ENCODE measurements around the gene PLD5. TPM values are rescaled to one million over a fixed set of nuclear protein-coding genes. Genes with fewer than 3 reads are reported as not detected.

PLD5 gene
- total RNA-seq, 1 donor from 2014 or later, result 1.9 TPM

DNA sequence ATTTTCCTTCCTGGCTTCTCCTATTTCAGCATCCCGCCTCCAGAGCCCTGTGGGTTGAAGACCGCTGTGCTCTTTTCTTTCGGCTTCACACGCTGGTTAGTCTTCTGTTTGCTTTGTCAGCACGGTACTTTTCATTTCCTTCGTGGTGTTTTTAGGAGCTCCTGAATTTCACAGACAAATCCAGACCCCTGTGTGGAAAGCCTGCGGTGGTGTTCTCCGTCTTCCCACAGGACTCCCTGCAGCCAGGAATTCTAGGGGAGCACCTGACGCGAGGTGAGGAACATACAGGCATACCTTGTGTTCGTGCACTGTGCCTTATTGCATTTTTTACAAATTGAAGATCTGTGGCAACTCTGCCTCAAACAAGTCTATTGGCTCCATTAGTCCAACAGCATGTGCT is 315.4 kb downstream of the PLD5 start:
- TF ChIP-seq, protein P1, sequence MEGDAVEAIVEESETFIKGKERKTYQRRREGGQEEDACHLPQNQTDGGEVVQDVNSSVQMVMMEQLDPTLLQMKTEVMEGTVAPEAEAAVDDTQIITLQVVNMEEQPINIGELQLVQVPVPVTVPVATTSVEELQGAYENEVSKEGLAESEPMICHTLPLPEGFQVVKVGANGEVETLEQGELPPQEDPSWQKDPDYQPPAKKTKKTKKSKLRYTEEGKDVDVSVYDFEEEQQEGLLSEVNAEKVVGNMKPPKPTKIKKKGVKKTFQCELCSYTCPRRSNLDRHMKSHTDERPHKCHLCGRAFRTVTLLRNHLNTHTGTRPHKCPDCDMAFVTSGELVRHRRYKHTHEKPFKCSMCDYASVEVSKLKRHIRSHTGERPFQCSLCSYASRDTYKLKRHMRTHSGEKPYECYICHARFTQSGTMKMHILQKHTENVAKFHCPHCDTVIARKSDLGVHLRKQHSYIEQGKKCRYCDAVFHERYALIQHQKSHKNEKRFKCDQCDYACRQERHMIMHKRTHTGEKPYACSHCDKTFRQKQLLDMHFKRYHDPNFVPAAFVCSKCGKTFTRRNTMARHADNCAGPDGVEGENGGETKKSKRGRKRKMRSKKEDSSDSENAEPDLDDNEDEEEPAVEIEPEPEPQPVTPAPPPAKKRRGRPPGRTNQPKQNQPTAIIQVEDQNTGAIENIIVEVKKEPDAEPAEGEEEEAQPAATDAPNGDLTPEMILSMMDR (IDR thresholded peaks at IDR 0.05; ENCODE audit: insufficient read depth, low read length, poor library complexity, severe bottlenecking), result no peak
- Histone ChIP-seq H3K36me3 (ENCODE audit: control insufficient read depth, insufficient read depth, low read length) (no peaks in the 10 kb centered on the region), H3K4me3 (ENCODE audit: low read depth, low read length) (no peak overlapping the region), H3K27me3 (ENCODE audit: control insufficient read depth, insufficient read depth, low read length) (no peaks in the 10 kb centered on the region)
- DNase-seq (ENCODE audit: low read depth), result no peak

DNA sequence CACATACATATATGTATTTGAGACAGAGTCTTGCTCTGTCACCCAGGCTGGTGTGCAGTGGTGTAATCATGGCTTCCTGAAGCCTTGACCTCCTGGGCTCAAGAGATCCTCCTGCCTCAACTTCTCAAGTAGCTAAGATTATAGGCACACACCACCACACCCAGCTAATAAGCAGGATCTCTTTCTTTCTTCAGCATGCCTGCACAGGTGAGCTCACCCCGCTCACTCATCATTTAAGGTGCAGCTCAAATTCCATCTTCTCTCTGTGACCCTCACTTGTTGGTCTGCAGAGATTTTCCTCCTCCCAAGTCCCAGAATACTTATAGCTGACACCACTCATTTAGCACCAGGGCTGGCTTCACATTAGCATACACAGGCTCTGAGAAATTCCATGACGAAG is 316.5 kb downstream of the PLD5 start:
- Histone ChIP-seq H3K4me3 (ENCODE audit: low read depth, low read length) (no peak overlapping the region), H3K36me3 (ENCODE audit: control insufficient read depth, insufficient read depth, low read length) (no peaks in the 10 kb centered on the region), H3K27me3 (ENCODE audit: control insufficient read depth, insufficient read depth, low read length) (no peaks in the 10 kb centered on the region)
- no peak for DNase-seq (ENCODE audit: low read depth)
- TF ChIP-seq, protein P1 (IDR thresholded peaks at IDR 0.05; ENCODE audit: insufficient read depth, low read length, poor library complexity, severe bottlenecking), result no peak

DNA sequence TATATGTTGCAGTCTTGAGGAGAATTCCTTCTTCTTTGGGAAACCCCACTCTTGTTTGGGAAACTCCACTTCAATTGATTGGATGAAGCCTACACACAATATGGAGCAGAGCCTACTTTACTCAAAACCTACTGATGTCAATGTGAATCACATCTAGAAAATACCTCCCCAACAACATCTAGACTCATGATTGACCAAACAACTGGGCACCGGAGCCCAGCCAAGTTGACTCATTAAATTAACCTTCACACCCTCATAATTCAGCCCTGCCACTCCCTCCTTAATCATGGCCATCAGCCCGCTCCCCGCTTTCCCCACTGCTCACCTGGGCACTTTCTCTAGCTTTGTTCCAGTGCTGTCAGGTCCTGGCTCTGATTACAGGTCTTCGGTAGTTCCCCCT is 317.5 kb downstream of the PLD5 start:
- Histone ChIP-seq H3K27me3 (ENCODE audit: control insufficient read depth, insufficient read depth, low read length) (no peaks in the 10 kb centered on the region), H3K4me3 (ENCODE audit: low read depth, low read length) (no peak overlapping the region), H3K36me3 (ENCODE audit: control insufficient read depth, insufficient read depth, low read length) (no peaks in the 10 kb centered on the region)
- DNase-seq (ENCODE audit: low read depth), result no peak
- TF ChIP-seq, protein P1 (IDR thresholded peaks at IDR 0.05; ENCODE audit: insufficient read depth, low read length, poor library complexity, severe bottlenecking), result no peak

DNA sequence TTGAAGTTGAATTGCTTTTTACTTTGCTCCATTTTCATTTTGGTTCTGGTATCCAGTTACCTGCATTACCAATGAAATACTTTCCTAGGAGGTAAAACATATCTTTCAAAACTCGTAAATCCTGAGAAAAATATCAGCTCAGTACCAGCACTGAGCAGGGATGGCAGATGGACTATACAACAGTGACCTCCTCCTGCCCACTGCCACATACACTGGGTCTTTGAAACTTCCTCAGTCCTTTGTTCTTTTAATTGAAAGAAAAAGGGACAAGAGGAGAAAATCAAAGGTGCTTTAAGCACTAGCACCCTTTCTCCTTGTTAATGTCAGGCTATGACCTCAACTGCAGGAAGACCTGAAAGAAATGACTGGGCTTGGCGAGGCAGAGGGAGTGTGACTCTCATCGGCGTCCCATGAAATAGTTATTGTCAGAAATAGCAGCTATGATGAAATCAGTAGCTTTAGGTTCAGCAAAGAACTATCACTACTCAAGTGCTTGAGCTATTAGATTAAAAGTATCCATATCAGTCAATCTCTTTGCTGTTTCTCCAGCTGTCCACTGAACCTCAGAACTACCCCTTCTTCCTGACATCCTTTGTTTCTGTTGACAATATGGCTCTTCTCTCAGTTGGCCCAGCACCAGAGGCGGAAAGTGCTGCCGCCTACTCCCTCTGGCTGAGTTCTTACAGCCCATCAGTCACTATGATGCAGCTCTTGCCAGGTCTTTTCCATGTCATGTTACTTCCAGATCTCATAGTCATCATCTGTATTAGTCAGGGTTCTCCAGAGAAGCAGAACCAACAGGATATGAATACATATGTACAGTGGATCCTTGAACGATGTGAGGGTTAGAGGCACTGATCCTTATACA is 318.6 kb downstream of the PLD5 start:
- H3K4me3 ChIP-seq (ENCODE audit: low read depth, low read length), result no peak overlapping the region
- no peaks in the 10 kb centered on the region for H3K27me3 ChIP-seq (ENCODE audit: control insufficient read depth, insufficient read depth, low read length)
- DNase-seq (ENCODE audit: low read depth), result no peak
- H3K36me3 ChIP-seq (ENCODE audit: control insufficient read depth, insufficient read depth, low read length), result no peaks in the 10 kb centered on the region
- TF ChIP-seq, protein P1 (IDR thresholded peaks at IDR 0.05; ENCODE audit: insufficient read depth, low read length, poor library complexity, severe bottlenecking), result no peak

DNA sequence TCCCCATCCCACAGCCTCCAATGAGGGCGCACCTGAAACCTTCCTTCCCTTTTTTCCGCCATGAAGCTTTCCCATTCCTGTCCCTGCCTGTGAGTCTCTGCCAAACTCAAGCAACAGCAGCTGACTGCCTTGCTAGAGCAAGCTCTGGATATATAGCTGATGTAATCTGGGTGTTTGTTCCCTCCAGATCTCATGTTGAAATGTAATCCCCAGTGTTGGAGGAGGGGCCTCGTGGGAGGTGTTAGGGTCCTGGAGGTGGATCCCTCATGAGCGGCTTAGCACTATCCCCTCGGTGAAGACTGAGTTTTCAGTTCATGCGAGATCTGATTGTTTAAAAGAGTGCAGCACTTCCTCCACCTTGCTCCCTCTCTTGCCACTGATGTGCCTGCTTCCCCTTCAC is 321.2 kb downstream of the PLD5 start:
- no peaks in the 10 kb centered on the region for H3K27me3 ChIP-seq (ENCODE audit: control insufficient read depth, insufficient read depth, low read length)
- TF ChIP-seq, protein P1 (IDR thresholded peaks at IDR 0.05; ENCODE audit: insufficient read depth, low read length, poor library complexity, severe bottlenecking), result no peak
- no peak overlapping the region for H3K4me3 ChIP-seq (ENCODE audit: low read depth, low read length)
- H3K36me3 ChIP-seq (ENCODE audit: control insufficient read depth, insufficient read depth, low read length), result no peaks in the 10 kb centered on the region
- no peak for DNase-seq (ENCODE audit: low read depth)

DNA sequence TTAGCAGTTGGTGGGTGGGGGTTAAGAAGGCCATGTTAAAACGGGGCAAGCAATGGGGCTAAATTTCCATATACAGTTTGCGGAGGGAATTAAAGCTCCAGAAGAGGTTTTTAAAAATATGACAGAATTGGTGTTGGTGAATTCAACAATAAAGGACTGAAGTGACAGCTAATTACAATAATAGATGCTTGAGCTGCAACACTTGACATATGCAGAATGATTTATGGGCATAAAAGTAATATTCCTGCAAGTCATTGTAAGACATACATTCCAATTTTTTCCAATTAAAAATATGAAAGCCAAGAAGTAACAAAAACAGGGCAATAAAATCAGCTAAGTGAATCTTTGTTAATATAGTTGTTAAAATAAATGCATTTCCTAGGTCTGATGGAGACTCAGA is 323.4 kb downstream of the PLD5 start:
- Histone ChIP-seq H3K4me3 (ENCODE audit: low read depth, low read length) (no peak overlapping the region), H3K27me3 (ENCODE audit: control insufficient read depth, insufficient read depth, low read length) (no peaks in the 10 kb centered on the region), H3K36me3 (ENCODE audit: control insufficient read depth, insufficient read depth, low read length) (no peaks in the 10 kb centered on the region)
- TF ChIP-seq, protein P1 (IDR thresholded peaks at IDR 0.05; ENCODE audit: insufficient read depth, low read length, poor library complexity, severe bottlenecking), result no peak
- DNase-seq (ENCODE audit: low read depth), result no peak

All from kidney epithelial cell (primary cell).